OCI-LY7 (cell line): ENCODE results near the gene AXIN1. TPM values are rescaled to one million over a fixed set of nuclear protein-coding genes. Genes with fewer than 3 reads are reported as not detected.

ENCODE experiments used
- BruUV-seq: library from RNA; stranded (reverse); fragments of 400-500 nt; replicated peaks from 2 replicates; lab custom pipeline; 2021; lab: Mats Ljungman, UMichigan
- CTCF ChIA-PET: fragments of 300-600 bp; sonication (Branson Sonifier 250); formaldehyde crosslinking; loops from one replicate; lab custom pipeline; 2022; ENCODE audit warnings: antibody characterized with exemption; ENCODE audit not compliant: unreplicated experiment; lab: Charles Lee
- POLR2A ChIA-PET: fragments of 300-600 bp; sonication (Branson Sonifier 250); formaldehyde crosslinking; loops from one replicate; lab custom pipeline; 2022; ENCODE audit warnings: antibody characterized with exemption; lab: Charles Lee
- DNase-seq: peaks from one replicate; pipeline ENCODE4 v3.0.0-alpha.2; 2015; ENCODE audit warnings: low spot score
- H2AFZ ChIP-seq: fragments of 200-600 bp; sonication (generic), shearing (Covaris generic); 2 replicates; pipeline ENCODE4 v1.6.1; 2014; ENCODE audit warnings: mild to moderate bottlenecking, antibody characterized with exemption, low read length, moderate library complexity
- H3K27ac ChIP-seq: fragments of 200-600 bp; sonication (generic); 2 replicates; pipeline ENCODE4 v1.5.1; 2014; ENCODE audit warnings: mixed run types, low read depth, mild to moderate bottlenecking, moderate library complexity, low read length, inconsistent platforms; ENCODE audit not compliant: poor library complexity, severe bottlenecking
- H3K36me3 ChIP-seq: fragments of 200-600 bp; sonication (generic); 2 replicates; pipeline ENCODE4 v1.6.1; 2014; ENCODE audit warnings: mild to moderate bottlenecking, antibody characterized with exemption, low read length, moderate library complexity, mixed read lengths; ENCODE audit not compliant: insufficient read depth
- H3K4me1 ChIP-seq: fragments of 200-600 bp; sonication (generic); 2 replicates; pipeline ENCODE4 v1.5.1; 2014; ENCODE audit warnings: mild to moderate bottlenecking, low read length; ENCODE audit not compliant: insufficient read depth, poor library complexity, severe bottlenecking
- H3K4me2 ChIP-seq: fragments of 200-600 bp; sonication (generic); 2 replicates; pipeline ENCODE4 v1.6.1; 2014; ENCODE audit warnings: mild to moderate bottlenecking, low read length
- H3K4me3 ChIP-seq: fragments of 200-600 bp; sonication (generic); 2 replicates; pipeline ENCODE4 v1.5.1; 2014; ENCODE audit warnings: mild to moderate bottlenecking, low read depth, low read length; ENCODE audit not compliant: poor library complexity, severe bottlenecking
- H3K79me2 ChIP-seq: fragments of 200-600 bp; sonication (generic); 2 replicates; pipeline ENCODE4 v1.6.1; 2016; ENCODE audit warnings: low read depth, mild to moderate bottlenecking, low read length, moderate library complexity, mixed read lengths; ENCODE audit not compliant: insufficient read depth
- H3K9me2 ChIP-seq: fragments of 200-600 bp; sonication (generic); 2 replicates; pipeline ENCODE4 v1.6.1; 2016; ENCODE audit warnings: mild to moderate bottlenecking, low read length, mixed read lengths; ENCODE audit not compliant: insufficient read depth
- H3K9me3 ChIP-seq: fragments of 200-600 bp; sonication (generic); 2 replicates; pipeline ENCODE4 v1.6.1; 2014; ENCODE audit warnings: mild to moderate bottlenecking, mixed run types, low read length, mixed read lengths
- H4K20me1 ChIP-seq: fragments of 200-600 bp; sonication (generic); 2 replicates; pipeline ENCODE4 v1.6.1; 2014; ENCODE audit warnings: mild to moderate bottlenecking, antibody characterized with exemption, low read length, moderate library complexity, mixed read lengths; ENCODE audit not compliant: insufficient read depth
- CTCF ChIP-seq: fragments of 200-600 bp; sonication (generic); conservative IDR thresholded peaks from 2 replicates; pipeline ENCODE4 v1.5.1; 2014; ENCODE audit warnings: mild to moderate bottlenecking, antibody characterized with exemption, low read length, moderate library complexity, mixed read lengths
- EZH2phosphoT487 ChIP-seq: fragments of 200-600 bp; sonication (generic); IDR thresholded peaks from 2 replicates; pipeline ENCODE4 v1.6.1; 2018; ENCODE audit warnings: low read depth, borderline replicate concordance, mild to moderate bottlenecking, mixed run types, antibody characterized with exemption, low read length, moderate library complexity, mixed read lengths
- intact Hi-C: fragments of 100-400 bp; cut with micrococcal nuclease; formaldehyde crosslinking; loops from one replicate; pipeline ENCODE4 v1.10.0; 2022; ENCODE audit not compliant: unreplicated experiment
- total RNA-seq, 2 experiments: library from RNA; depleted of rRNA in 1 of 2; stranded (reverse); fragments of >200 nt in 1 of 2; shearing (Covaris generic) in 1 of 2; gene quantifications; 2 replicates each; pipeline ENCODE4 v1.2.3, GENCODE V29; 2014 to 2022

AXIN1 gene
- total RNA-seq, 2 experiments from 2014 or later, result 29.0 to 30.3 TPM

DNA sequence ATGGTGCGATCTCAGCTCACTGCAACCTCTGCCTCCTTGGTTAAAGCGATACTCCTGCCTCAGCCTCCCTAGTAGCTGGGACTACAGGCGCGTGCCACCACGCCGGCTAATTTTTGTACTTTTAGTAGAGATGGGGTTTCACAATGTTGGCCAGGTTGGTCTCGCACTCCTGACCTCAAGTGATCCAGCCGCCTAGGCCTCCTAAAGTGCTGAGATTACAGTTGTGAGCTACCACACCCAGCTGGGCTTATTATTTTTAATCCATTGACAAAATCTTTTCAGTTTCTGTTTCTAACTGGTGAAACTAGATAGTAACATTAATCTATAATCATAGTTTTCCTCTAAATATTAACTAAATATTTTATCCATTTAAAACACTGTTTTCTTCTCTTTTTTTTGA, 112.0 kb downstream of the AXIN1 start:
- CTCF ChIA-PET, result no interaction called here

GRCh38 chr16:239948-240277, 112.6 kb downstream of the AXIN1 start:
- H3K36me3 ChIP-seq, result no peaks in the 10 kb centered on the region
- peaks cover 25% of the 10 kb centered on the region for H3K4me1 ChIP-seq
- no peaks in the 10 kb centered on the region for H3K9me2 ChIP-seq
- H4K20me1 ChIP-seq, result no peaks in the 10 kb centered on the region
- no peaks in the 10 kb centered on the region for H3K9me3 ChIP-seq
- 0 out of 2 replicates have a peak overlapping the region, but pooled peaks have one; percentile 4 for H3K4me2 ChIP-seq
- TF ChIP-seq CTCF (no peak), EZH2phosphoT487 (no peak)
- H3K4me3 ChIP-seq, result no peak overlapping the region
- H3K79me2 ChIP-seq, result peaks cover 4% of the 10 kb centered on the region; the same call in 1 of the 2 replicates
- peak overlapping the region; percentile 27 for H3K27ac ChIP-seq
- POLR2A ChIA-PET, result interaction anchor here (0.6 to 1.4 kb wide), 3 partner anchors 11 to 155 kb away, joined by 3 to 5 read pairs (median 4); no protein-coding TSS in a partner anchor
- intact Hi-C loops, result no loop called here
- no TSS peak for BruUV-seq
- no peak for DNase-seq
- no peak overlapping the region for H2AFZ ChIP-seq
- CTCF ChIA-PET, result no interaction called here

More for the DNA sequence above, 112.0 kb downstream of the AXIN1 start:
- Histone ChIP-seq H4K20me1 (no peaks in the 10 kb centered on the region), H3K36me3 (no peaks in the 10 kb centered on the region), H3K4me2 (no peak overlapping the region), H3K27ac (no peak overlapping the region), H3K79me2 (peaks cover 4% of the 10 kb centered on the region; the same call in 1 of the 2 replicates), H2AFZ (no peak overlapping the region), H3K9me2 (no peaks in the 10 kb centered on the region), H3K9me3 (no peaks in the 10 kb centered on the region), H3K4me3 (no peak overlapping the region), H3K4me1 (peaks cover 24% of the 10 kb centered on the region)
- no peak for DNase-seq
- TF ChIP-seq CTCF (no peak), EZH2phosphoT487 (no peak)
- POLR2A ChIA-PET, result interaction anchor here (1.3 to 1.4 kb wide), 2 partner anchors 12 to 13 kb away, joined by 3 to 5 read pairs; no protein-coding TSS in a partner anchor
- BruUV-seq, result no TSS peak
- intact Hi-C loops, result no loop called here

Other genes with a start within 250 kb of the AXIN1 start
- gene NPRL3, start 214.1 kb downstream of the AXIN1 start, total RNA-seq (2014; rRNA removed; shearing (Covaris generic)), result 12.8 and 14.2 TPM in 2 replicates
- 50.2 and 50.9 TPM in 2 replicates for gene NPRL3, start 214.1 kb downstream of the AXIN1 start, total RNA-seq (2022)
- not detected in 2 replicates for gene HBZ, start 200.1 kb downstream of the AXIN1 start, total RNA-seq (2014; rRNA removed; shearing (Covaris generic))
- not detected in 2 replicates for gene HBZ, start 200.1 kb downstream of the AXIN1 start, total RNA-seq (2022)
- gene HBM, start 186.7 kb downstream of the AXIN1 start, total RNA-seq (2014; rRNA removed; shearing (Covaris generic)), result not detected in 2 replicates
- gene HBM, start 186.7 kb downstream of the AXIN1 start, total RNA-seq (2022), result not detected in 2 replicates
- gene HBA2, start 179.8 kb downstream of the AXIN1 start, total RNA-seq (2014; rRNA removed; shearing (Covaris generic)), result not detected in 2 replicates
- not detected in 2 replicates for gene HBA2, start 179.8 kb downstream of the AXIN1 start, total RNA-seq (2022)
- gene HBA1, start 176.0 kb downstream of the AXIN1 start, total RNA-seq (2014; rRNA removed; shearing (Covaris generic)), result not detected in 2 replicates
- not detected in 2 replicates for gene HBA1, start 176.0 kb downstream of the AXIN1 start, total RNA-seq (2022)
- not detected in 2 replicates for gene HBQ1, start 172.3 kb downstream of the AXIN1 start, total RNA-seq (2014; rRNA removed; shearing (Covaris generic))
- gene HBQ1, start 172.3 kb downstream of the AXIN1 start, total RNA-seq (2022), result not detected in 2 replicates
- 90.5 and 92.6 TPM in 2 replicates for gene LUC7L, start 123.3 kb downstream of the AXIN1 start, total RNA-seq (2014; rRNA removed; shearing (Covaris generic))
- 81.4 and 90.6 TPM in 2 replicates for gene LUC7L, start 123.3 kb downstream of the AXIN1 start, total RNA-seq (2022)
- gene FAM234A, start 117.9 kb downstream of the AXIN1 start, total RNA-seq (2014; rRNA removed; shearing (Covaris generic)), result 8.1 and 10.9 TPM in 2 replicates
- gene FAM234A, start 117.9 kb downstream of the AXIN1 start, total RNA-seq (2022), result 26.8 and 30.1 TPM in 2 replicates
- not detected in 2 replicates for gene RGS11, start 76.8 kb downstream of the AXIN1 start, total RNA-seq (2014; rRNA removed; shearing (Covaris generic))
- gene RGS11, start 76.8 kb downstream of the AXIN1 start, total RNA-seq (2022), result not detected in 2 replicates
- not detected in 2 replicates for gene ARHGDIG, start 72.1 kb downstream of the AXIN1 start, total RNA-seq (2014; rRNA removed; shearing (Covaris generic))
- gene ARHGDIG, start 72.1 kb downstream of the AXIN1 start, total RNA-seq (2022), result not detected in 2 replicates
- gene PDIA2, start 69.6 kb downstream of the AXIN1 start, total RNA-seq (2014; rRNA removed; shearing (Covaris generic)), result not detected in 2 replicates
- not detected in 2 replicates for gene PDIA2, start 69.6 kb downstream of the AXIN1 start, total RNA-seq (2022)
- 113 and 134 TPM in 2 replicates for gene MRPL28, start 17.8 kb upstream of the AXIN1 start, total RNA-seq (2014; rRNA removed; shearing (Covaris generic))
- gene MRPL28, start 17.8 kb upstream of the AXIN1 start, total RNA-seq (2022), result 78.1 and 84.6 TPM in 2 replicates
- gene PGAP6, start 29.3 kb upstream of the AXIN1 start, total RNA-seq (2014; rRNA removed; shearing (Covaris generic)), result 40.1 and 50.6 TPM in 2 replicates
- gene PGAP6, start 29.3 kb upstream of the AXIN1 start, total RNA-seq (2022), result 34.3 and 41.2 TPM in 2 replicates
- 25.0 and 28.3 TPM in 2 replicates for gene NME4, start 44.5 kb upstream of the AXIN1 start, total RNA-seq (2014; rRNA removed; shearing (Covaris generic))
- 24.3 and 25.0 TPM in 2 replicates for gene NME4, start 44.5 kb upstream of the AXIN1 start, total RNA-seq (2022)
- gene DECR2, start 49.2 kb upstream of the AXIN1 start, total RNA-seq (2014; rRNA removed; shearing (Covaris generic)), result 7.5 and 8.0 TPM in 2 replicates
- 14.4 and 15.9 TPM in 2 replicates for gene DECR2, start 49.2 kb upstream of the AXIN1 start, total RNA-seq (2022)
- gene RAB11FIP3, start 72.9 kb upstream of the AXIN1 start, total RNA-seq (2014; rRNA removed; shearing (Covaris generic)), result 29.0 and 29.9 TPM in 2 replicates
- gene RAB11FIP3, start 72.9 kb upstream of the AXIN1 start, total RNA-seq (2022), result 47.5 and 51.2 TPM in 2 replicates
- gene CAPN15, start 175.0 kb upstream of the AXIN1 start, total RNA-seq (2014; rRNA removed; shearing (Covaris generic)), result 23.1 and 32.9 TPM in 2 replicates
- gene CAPN15, start 175.0 kb upstream of the AXIN1 start, total RNA-seq (2022), result 43.9 and 54.0 TPM in 2 replicates
- gene PRR35, start 207.7 kb upstream of the AXIN1 start, total RNA-seq (2014; rRNA removed; shearing (Covaris generic)), result not detected in 2 replicates
- gene PRR35, start 207.7 kb upstream of the AXIN1 start, total RNA-seq (2022), result not detected in 2 replicates
- gene NHLRC4, start 214.3 kb upstream of the AXIN1 start, total RNA-seq (2014; rRNA removed; shearing (Covaris generic)), result 3.7 and 4.2 TPM in 2 replicates
- 2.5 and 2.6 TPM in 2 replicates for gene NHLRC4, start 214.3 kb upstream of the AXIN1 start, total RNA-seq (2022)
- 32.3 and 39.0 TPM in 2 replicates for gene PIGQ, start 217.2 kb upstream of the AXIN1 start, total RNA-seq (2014; rRNA removed; shearing (Covaris generic))
- gene PIGQ, start 217.2 kb upstream of the AXIN1 start, total RNA-seq (2022), result 51.4 and 54.2 TPM in 2 replicates
- gene RAB40C, start 237.3 kb upstream of the AXIN1 start, total RNA-seq (2014; rRNA removed; shearing (Covaris generic)), result 18.2 and 20.9 TPM in 2 replicates
- gene RAB40C, start 237.3 kb upstream of the AXIN1 start, total RNA-seq (2022), result 18.3 and 19.3 TPM in 2 replicates